Activated naive CD4-positive, alpha-beta T cell treated with anti-CD3 and anti-CD28 coated beads, Interleukin-2, amount 50 U/mL, for 16 hours (primary cell): Measurements from ENCODE around the gene DKC1.

Experiments
- DNase-seq: peaks from one replicate; pipeline ENCODE4 v3.0.0-alpha.2; 2020

Gene DKC1

DNA sequence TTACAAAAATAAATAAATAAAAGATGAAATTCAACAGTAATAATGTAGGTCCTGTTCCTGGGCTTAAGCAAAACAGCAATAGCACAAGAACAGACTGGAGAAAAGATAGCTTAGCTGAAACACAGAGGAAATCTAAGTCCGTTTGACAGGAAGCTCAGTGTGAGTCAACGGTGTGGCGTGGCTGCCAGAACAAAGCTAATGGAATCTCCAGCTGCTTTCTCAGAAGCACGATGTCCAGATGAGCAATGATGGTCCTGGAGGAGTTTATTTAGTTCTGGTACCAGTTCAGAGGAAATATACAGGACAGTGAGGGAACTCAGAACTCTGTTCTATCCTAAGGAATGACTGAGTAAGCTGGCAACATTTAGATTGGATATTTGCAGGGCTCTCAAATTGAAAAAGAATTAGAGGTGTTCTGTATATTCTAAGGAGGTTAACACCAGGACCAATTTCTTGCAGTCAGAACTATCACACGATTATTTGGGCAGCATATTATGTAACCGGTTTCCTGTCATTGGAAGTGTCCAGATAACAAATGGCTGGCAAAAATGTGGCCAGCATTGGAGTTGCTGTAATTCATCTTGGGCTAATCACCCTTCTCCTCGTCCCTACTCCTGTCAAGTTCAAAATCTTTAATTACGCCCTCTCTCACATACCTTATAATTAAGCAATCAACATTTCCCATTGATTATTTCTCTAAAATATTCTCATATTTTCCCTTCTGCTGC is 24.5 kb upstream of the DKC1 start:
- no peak for DNase-seq

DNA sequence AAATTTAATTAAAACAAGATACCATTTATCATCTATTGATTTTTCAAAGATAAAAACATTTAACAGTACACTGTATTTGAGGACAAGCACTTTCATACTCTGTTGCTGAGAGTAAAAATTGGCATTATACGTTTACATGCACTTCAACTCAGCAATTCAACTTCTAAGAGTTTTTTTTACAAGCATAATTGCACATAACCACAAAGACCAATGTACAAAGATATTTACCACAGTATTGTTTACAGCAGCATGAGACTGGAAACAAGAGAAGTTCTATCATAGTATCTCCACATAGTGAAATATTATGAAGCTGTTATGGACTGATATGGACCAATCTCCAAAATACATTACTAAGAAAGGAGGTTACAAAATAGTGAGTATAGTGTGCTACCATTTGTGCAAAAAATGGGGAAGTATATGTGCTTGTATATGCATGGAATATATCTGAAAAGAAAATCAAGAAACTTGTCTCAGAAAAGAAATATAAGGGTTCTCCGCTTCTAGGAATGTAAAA is 22.7 kb upstream of the DKC1 start:
- no peak for DNase-seq

DNA sequence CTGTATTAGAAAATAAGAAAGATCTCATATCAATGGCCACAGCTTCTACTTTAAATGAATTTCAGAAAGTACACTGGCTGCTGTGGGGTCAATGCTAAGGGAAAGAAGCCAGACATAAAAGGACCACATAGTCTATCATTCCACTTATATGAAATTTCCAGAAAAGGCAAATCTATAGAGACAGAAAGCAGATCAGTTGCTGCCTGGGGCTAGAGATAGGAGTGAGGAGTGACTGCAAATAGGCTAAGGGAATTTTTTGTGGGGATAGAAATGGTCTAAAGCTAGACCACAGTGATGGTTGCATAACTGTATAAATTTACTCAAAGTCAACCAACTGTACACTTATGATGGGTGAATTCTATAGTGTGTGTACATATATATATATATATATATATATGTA is 20.1 kb upstream of the DKC1 start:
- no peak for DNase-seq

DNA sequence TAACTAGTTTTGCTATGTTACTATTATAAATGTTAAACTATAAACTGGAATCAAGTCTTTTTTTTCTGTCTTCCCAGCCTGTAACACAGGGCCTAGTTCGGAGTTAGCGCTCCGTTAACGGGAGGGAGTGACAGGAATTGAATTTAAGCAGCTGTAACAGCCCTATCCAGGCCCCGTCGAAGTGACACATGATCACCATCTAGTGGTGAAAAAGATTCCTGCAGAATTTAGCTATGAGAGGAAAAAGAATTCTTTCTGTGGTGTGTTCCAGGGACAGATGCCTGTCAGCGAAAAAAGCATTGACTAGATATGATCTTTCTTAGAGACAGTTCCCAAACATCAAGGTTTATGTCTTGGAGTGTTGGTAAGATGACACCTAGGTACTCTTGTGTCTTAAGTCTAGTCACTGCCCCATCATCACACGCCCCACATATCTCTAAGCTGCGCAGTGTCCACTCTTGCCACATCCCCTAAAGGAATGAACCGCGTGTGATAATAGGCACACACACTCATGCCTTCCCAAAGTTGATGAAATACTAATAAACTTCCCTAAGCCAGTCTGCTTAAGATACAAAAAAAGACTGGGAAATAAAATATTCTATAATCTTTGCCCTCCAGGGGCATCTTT is 13.8 kb upstream of the DKC1 start:
- DNase-seq = peak; percentile 23

DNA sequence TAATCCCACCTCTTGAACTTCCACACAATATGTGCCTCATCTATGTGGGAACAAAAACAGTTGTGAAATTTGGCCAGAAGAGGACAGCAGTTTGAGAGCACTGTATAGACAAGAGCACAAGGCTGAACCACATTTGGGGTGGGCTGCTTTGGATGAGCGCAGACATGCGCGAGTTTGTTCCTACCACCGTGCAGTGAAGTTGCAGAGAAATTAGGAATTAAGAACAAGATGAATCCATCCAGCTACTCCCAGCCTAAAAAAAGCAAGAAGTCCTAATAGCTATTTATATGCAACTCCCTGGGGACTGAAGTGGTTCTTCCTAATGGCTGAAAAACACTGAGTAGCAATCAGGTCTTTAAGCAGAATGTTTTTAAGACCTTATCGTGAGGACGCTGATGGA is 12.8 kb upstream of the DKC1 start:
- no peak for DNase-seq

DNA sequence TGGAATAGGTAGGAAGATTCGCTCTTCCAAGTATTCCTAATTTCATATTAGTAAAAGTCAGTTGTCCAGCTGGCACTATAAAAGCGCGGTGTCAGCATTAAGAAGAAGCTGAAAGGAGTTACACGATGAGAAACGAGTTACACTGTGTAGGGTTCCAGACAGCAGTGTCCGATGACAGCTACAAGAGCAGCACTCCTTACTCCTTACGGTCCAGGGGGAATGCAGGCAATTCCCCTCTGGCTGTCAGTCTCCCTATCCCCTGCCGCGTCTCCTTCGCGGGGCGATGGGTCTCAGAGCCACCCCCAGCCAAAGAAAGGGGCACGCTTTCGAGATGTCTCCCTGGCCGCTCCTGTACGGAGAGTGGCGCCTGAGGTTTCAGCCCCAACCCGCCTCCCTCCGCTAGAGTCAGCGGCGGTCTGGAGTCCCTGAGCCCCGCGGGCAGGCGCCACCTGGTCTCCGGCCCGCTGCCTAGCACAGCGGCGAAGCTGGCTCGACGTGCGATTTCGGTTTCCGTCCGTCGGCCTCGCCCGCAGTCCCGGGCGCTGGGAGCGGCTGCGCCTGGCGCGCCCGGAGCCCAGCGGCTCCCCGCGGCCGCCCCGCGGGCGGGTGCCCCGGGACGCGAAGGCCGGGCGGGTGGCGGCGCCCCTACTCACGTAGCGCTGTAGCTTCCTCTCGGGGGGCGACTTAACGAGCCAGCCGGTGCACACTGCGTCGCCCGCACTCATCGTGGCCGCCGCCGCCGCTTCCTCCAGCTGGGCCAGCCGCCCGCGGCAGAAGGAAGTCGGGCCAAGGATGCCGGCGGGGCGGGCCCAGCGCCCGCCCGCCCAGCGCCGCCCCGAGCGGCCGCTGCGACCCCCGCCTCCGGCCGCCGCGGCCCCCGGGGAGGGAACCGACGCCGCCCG is 12.1 kb upstream of the DKC1 start, which contains the start of gene GAB3:
GAB3 (minus strand) TSS at position 777 of the 902 bp plus-strand sequence; CDS start at position 725, 52 bp downstream.
- DNase-seq = peak; percentile 37

DNA sequence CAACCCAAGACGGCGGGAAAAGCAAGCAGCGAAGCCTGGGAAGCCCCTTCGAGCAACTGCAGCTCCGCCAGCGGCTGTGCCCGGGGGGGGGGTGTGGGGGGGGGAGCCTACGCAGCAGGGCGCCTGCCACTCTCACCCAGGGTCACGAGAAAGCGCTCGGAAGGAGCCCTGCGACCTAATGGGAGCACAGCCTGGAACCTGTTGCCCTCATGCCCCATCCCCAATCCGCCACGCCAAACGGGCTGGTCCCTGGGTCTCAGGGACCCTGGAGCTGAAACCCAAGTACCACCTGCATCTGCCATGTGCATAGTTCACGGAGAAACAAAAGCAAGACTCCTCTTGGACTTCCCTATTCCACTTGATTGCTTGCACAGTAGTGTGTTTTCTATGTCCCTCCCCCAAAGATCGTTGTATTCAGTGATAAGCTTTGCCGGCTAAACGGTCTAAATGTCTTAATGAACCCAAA is 11.4 kb upstream of the DKC1 start:
- peak; percentile 17 for DNase-seq

DNA sequence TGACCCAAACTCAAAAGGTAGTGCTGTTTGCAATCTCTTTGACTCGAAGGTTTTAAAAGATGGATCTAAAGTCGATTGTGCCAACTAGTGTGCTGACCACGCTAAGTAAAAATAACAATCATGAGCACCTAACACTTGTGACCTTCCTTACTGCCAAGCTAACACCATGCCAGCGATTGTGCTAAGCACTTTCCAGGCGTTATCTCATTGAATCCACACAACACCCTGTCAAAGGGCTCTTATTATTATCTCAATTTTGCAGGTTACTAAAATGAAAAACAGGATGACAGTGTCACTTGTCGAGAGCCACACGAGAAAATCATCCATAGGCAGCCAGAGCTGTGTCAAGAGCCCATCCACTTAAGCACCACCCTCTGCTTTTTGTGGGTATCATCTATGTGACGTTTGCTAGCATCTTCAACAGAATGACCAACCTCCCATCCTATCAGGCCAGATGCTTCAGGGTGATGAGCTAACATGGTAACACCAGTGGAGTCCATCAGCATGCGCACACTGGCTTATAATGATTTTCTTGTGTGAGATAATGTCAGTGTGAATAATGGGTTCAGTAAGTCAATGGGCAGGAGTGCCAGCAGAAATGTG is 10.9 kb upstream of the DKC1 start:
- no peak for DNase-seq

DNA sequence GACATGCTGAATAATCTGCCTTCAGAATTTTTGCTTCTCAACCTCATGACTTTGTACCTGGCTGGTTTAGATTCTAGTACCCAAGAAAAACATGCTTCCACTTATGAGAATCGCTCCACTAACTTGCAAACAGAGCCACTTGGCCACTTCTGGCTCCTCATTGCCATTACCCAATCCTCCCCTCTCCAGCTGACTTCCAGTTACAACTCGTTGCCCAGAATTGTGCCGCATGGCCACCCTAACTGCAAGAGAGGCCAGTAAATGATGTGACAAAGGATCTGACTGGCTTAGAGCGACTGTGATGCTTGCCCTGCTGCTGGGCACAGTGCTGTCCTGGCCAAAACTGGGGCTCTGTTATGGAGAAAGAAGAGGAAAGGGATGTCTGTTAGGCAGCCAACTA is 4.0 kb upstream of the DKC1 start:
- DNase-seq = no peak

DNA sequence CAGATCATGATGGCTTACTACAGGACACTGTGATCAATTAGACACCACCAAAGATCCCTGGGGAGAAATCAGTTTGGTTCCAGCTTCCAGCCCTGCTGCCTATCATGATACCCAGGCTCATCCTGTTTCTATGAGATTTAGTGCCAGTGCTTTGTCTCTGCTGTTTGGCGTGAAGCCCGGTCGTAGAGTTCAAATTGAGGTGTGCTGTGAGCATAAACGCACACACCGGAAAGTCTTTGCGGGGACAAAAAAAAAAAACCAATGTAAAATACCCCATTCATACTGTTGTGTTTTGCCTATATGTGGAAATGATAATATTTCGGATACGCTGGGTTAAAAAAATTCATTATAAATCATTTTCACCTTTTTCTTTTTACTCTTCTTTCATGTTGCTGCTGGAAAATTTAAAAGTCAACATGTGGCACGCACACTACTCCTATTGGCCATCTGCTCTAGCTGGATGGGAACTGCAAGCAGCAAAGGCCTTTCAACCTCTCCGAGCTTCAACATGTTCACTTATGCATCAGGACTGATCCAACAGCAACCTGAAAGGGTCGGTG is 607 bp upstream of the DKC1 start:
- DNase-seq = no peak

DNA sequence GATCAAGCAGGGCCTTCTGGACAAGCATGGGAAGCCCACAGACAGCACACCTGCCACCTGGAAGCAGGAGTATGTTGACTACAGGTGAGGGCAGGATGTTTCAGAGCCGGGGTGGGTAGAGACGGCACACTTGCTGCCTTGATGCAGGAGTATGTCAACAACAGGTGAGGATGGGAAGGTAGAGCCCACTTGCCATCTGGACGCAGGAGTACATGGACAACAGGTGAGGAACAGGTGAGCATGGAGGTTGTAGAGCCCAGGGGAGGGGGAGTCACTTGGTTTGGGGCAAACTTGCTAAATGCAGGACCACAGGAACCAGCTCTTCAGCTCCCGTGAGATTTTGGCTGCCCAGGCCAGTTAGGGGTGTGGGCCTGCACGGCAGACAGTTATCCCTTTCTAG is 12.0 kb downstream of the DKC1 start:
- no peak for DNase-seq

DNA sequence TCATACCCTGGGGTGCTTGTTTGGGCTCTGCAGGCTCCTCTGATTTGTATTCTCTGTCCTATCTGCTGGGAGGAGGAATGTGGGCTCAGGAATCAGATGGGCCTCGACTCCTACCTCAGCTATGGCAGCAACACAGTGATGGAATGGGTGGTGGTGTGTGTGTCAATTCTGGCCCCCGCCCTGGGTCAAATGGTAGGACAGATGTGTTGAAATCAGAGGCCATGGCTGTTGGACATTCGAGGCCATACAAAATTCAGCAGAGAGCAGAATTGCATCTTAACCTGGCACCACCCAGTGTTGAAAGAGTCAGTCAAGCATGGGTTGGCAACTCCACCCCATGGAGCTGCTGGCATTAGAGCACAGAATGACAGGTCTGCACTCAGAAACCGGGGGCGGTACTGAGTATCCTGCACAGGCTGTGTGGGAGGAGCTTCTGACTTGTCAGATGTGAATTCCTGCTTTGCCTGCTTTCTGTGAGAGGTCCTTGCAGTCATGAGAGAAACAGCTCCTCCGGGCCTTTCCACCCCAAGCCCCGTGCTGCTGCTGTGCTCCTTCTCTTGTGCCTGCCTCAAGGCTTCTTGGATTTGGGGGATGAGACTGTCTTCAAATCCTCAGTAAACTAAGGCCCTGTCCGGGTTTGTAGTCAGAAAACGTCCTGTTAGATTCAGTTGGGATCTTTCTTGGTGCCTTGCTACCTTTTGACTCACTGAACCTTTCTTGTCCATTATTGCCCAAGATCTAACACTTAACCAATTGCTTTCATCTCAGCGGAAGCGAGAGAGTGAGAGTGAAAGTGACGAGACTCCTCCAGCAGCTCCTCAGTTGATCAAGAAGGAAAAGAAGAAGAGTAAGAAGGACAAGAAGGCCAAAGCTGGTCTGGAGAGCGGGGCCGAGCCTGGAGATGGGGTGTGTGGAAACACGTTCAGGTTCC is 13.0 kb downstream of the DKC1 start:
- peak; percentile 36 for DNase-seq

DNA sequence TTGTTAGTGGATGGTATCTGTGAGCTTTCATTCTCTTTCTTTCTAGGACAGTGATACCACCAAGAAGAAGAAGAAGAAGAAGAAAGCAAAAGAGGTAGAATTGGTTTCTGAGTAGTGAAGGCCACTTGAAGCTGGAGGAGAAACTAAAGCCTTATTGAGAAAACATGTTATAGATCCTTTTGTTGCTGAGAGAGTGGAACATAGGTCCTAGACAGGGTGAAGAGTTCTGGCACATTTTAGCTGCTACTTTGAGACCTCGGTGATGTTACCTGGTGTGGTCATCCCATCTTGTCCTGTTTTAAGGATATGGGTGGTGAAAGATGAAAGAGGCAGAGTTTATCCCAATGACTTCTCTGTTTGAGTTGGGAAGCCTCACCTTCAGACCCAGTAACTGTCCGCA is 14.1 kb downstream of the DKC1 start:
- no peak for DNase-seq

DNA sequence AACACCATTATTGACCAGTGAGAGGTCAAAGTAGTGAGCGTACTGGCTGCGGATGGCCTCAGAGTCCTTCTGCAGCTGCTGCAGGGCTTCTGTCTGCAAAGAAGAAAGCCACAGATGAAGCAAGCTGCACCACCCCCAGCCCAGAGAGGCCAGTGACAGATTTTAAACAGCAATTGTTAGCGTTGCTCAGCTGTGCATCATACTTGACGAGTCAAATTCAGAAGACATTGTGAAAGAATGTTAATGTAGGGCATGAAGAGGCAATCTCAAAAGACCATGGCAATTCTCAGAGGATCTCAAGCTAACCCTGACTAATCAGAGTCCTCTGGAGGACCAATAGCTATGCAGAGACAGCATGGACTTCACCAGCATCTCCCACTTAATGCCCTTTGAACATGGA is 16.6 kb downstream of the DKC1 start:
- no peak for DNase-seq

DNA sequence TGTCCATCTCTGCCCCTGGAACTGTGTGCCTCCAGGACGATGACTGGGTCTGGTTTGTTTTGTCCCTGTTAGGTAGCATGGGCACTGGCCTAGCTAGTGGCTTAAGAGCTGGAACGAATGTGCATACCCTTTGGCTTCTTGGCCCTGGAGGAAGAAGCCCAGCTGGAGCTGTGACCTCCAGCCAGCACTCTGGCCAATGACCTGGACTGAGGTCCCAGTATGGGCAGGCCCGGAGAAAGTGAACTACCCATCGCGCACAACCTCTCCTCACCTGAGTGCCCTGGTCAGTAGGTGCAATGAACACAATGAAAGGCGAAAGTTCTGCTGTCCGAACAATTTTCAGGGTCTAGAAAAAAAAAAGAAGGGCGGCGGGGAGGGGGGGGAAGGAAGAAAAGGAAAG is 18.3 kb downstream of the DKC1 start:
- no peak for DNase-seq

DNA sequence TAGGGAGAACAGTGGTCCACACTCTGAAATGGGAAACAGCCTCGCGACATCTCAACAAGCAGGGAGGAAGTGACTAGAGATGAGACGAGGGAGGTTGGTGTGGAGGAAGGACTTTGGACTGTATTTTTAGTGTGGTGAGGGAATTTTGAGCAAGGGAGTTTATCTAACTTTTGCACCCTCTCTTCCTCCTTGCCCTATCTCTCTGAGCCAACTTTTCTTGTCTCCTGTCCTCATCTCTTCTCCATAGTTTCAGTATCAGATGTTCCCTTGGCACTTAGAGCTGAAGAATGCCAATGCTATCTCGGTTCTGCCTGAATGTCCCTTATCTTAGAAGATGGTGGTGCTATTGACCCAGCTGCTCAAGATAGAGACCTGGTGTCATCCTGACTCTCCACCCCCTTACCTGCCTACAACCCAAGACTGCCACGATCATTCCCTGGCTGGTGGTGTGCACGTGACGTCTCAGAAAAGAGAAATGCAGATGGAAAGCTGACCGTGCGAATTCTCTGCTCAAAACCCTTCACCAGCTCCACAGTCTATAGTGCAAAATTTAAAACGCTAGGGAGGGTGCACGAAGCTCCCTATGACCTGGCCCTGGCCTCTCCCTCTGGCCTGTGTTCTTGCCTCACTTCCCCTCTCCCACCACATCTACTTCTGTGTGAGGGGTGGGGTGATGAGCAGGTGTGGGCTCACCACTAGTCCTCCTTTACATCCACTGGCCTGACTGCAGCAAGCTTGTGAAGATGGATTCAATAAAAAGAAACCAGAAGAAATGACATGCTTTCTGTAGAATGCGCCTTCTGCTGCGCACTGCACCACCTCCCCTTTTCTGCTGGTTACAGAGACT is 21.7 kb downstream of the DKC1 start:
- DNase-seq = no peak

DNA sequence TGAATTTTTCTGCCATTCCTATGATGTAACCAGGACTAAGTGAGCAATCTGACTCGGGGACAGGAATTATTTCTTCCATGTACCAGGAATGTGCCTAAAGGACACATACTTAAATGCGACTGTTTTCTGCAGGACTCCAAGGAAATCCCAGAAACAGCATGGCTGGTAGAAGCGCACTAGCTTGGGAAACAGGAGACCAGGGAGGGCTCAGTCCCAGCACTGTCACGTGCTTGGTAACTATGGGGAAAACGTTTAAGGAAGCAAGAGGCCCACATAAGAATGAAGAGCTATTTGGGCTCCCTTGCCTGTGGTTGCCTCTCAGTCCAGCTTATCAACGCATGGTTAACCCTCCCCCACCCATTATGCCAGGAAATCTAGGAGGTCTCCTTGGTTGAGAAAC is 23.1 kb downstream of the DKC1 start:
- DNase-seq = no peak

DNA sequence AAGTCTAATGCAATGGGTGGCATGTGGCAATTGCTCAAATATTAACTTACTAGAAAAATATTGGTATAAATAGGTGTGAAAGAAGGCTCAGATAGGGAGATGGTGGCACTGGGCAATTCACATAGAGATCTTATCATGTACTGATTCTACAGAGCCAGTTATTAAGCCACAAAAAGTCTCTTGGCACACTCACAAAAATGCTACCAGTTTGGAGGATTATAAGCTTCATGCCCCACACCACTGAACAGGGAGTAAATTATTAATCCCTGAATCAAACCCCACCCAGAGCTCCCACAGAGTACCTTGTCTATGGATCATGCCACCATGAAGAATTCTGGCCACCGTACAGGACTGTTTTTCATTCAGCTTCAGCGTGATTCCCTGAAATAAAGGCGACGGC is 28.8 kb downstream of the DKC1 start:
- DNase-seq = no peak

DNA sequence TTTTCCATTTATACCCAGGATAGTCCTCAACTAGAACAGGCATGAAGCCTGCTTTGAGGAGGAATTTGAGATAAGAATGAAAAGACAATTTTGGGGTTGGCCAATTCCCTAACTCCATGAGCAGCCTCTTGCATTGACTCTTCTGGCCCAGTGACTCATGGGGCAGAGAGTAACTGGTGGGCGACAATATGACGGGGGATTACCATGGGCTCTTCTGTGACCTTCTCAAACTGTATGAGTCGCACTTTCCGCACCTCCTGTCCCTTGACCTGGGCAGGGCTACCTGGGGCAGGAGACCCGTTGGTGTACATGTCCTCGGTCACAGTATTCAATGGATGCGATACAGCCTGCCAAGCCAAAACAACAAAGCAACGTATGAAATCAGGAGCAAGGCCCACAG is 29.3 kb downstream of the DKC1 start:
- no peak for DNase-seq

DNA sequence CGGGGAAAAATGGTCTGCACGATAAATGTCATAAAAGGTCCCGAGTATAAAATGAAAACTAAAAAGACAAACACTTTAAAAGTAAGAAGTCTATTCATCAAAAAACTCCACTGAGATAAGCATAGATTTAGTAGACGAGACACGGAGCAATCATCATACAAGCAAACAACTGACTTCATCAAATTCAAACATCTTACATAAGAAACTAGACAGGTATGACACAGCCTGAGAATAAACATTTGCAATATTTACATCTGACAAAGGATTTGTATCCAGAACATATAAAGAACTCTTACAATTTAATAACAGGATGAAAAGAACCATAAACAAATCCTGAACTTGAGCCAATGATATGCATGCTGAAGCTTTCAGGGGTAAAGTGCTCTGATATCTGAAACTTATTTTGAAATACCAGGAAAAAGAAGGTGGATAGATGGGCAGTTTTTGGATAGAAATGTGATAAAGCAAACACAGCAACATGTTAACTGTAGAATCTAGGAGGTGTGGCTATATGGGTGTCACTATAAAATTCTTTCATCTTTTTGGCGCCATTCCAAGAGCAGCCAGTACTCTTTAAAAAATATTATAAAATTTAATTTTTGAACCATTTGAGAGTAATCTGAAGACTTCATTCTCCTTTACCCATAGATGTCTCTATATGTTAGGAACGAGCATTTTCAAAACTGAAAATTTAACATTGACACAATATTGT is 30.6 kb downstream of the DKC1 start:
- DNase-seq = no peak
